ENCODE measurements around the gene CDH5.
"Not testable (repeated sequence)": the region's sequence is repeated elsewhere in the genome, so short reads cannot be mapped to it uniquely, and the experiment has no call there.

Gene CDH5, protein sequence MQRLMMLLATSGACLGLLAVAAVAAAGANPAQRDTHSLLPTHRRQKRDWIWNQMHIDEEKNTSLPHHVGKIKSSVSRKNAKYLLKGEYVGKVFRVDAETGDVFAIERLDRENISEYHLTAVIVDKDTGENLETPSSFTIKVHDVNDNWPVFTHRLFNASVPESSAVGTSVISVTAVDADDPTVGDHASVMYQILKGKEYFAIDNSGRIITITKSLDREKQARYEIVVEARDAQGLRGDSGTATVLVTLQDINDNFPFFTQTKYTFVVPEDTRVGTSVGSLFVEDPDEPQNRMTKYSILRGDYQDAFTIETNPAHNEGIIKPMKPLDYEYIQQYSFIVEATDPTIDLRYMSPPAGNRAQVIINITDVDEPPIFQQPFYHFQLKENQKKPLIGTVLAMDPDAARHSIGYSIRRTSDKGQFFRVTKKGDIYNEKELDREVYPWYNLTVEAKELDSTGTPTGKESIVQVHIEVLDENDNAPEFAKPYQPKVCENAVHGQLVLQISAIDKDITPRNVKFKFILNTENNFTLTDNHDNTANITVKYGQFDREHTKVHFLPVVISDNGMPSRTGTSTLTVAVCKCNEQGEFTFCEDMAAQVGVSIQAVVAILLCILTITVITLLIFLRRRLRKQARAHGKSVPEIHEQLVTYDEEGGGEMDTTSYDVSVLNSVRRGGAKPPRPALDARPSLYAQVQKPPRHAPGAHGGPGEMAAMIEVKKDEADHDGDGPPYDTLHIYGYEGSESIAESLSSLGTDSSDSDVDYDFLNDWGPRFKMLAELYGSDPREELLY

DNA sequence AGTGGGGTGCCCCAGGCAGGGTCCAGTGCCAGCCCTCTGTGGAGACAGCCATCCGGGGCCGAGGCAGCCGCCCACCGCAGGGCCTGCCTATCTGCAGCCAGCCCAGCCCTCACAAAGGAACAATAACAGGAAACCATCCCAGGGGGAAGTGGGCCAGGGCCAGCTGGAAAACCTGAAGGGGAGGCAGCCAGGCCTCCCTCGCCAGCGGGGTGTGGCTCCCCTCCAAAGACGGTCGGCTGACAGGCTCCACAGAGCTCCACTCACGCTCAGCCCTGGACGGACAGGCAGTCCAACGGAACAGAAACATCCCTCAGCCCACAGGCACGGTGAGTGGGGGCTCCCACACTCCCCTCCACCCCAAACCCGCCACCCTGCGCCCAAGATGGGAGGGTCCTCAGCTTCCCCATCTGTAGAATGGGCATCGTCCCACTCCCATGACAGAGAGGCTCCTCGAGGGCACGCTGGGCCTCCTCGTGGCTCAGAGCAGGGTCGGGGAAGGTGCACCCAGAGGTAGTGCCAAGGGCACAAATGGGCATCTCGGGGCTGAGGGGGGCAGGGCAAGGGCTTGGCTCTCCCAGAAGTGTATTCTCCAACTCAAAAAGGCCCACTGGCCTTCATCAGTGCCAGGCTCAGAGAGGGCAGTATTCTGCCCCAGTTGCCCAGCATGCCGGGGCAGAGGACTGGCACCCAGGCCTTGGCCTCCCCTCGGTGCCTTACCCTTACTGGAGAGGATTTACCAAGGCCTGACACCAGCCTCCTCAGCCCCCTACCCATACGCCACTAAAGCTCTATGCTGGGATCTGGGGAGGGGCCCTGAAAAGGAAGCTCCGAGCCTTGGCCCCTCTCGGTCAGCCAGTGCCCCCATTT is at the start of gene CDH5:
CDH5 (plus strand) TSS at position 259 of the 867 bp plus-strand sequence. CDS start 12,647 bp downstream, outside the sequence.
- DNase-seq, result no peak

DNA sequence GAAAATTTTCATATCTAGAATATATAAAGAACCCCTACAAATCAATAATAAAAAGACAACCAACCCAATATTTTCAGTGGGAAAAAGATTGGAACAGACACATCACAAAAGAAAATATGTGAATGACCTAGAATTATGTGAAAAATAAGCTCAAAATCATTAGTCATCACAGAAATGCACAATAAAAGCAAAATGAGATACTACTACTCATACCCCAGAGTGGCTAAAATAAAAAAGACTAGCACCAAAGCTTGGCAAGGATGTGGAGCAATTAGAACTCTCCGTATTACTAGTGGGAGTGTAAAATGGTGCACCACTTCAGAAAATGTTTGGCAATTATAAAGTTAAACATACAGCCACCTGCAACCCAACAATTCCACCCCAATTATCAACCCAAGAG is 48.0 kb upstream of the CDH5 start:
- DNase-seq, result no peak

DNA sequence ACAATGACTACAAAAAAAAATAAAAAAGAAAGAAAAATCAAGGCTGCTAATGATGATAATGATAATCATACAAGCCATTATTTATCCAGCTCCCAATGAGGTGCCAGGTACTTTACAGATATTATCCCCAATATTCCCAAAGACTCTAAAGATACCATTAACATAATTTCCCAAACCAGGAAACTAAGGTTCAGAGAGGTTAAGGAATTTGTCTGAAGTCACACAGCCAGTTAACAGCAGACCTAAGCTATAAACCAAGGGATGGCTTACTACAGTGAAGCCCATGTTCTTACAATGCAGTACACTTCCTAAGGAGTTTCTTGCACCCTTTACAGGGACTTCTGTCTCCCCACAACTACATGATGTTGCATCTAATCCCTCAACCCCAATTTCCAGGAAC is 45.7 kb upstream of the CDH5 start:
- DNase-seq, result no peak

DNA sequence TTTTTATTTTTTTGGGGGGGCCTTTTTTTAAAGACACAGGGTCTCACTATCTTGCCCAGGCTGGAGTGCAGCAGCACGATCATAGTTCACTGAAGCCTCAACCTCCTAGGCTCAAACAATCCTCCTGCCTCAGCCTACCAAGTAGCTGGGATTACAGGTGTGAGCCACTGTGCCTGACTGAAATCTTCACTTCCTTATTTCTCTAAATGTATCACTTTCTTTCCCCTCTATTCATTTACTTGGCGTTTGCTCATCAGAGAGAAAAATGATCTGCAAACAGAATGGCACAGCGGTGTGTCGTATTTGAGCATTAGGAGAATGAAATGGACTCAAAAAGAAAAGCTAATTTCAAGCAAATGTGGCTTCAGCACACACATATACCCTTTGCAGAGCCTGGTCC is 44.3 kb upstream of the CDH5 start:
- no peak for DNase-seq

DNA sequence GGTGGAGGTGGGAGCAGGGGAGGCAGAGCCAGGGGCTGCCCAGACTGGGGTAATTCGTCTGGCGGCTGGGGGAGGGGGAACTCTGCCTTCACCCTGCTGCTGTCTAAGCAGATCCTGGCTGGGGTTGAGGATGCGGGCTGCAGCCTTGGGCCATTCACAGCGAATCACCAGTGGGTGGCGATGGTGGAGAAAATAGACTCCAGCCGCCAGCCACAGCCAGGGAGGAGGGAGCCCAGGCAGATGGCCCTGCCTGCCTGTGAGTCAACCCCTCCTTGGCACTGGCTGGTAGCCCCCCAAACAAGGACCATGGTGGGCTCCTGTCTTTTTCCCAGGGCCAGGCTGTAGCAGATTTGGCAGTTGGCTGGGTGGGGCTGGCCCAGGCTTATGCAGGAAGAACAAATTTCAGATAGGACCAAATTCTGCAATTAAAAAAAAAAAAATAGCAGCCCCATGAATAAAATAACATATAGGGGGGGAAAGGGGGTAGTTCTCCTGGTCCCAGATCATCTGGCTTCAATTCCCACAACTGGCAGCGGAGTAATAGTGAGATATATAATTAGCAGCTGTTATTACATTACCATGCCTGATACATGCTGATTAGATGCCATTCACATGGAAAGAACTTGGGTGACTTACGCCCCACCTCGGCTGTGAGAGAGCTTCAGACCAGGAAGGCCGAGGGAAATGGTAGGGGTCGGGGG is 41.5 kb upstream of the CDH5 start:
- DNase-seq, result no peak

- no peak for DNase-seq
These were observed 40.6 kb upstream of the CDH5 start for GRCh38 chr16:66325717-66326376.

DNA sequence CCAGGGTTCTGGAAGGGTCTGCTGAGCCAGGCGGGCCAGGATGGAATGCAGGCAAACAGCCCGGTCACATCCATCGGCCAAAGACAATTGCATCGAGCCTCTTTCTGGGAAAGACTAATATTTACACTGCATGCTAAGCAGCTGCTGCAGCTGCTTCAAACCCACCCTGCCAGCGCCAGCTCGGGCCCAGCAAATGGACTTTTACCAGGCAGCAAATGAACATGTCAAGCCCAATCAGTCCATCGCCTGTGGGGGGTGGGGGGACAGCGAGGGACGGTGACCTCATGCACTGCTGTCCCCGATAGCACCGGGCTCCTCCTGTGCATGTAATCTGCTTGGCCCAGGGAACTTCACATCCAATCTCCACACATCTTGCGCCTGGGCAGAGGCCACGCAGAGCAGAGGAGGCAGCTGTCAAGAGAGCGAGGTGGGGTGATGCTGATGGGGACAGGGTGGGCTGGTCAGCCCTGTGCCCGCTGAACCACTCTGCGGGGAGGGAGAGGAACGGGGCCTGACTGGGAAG is 39.4 kb upstream of the CDH5 start:
- DNase-seq, result no peak

DNA sequence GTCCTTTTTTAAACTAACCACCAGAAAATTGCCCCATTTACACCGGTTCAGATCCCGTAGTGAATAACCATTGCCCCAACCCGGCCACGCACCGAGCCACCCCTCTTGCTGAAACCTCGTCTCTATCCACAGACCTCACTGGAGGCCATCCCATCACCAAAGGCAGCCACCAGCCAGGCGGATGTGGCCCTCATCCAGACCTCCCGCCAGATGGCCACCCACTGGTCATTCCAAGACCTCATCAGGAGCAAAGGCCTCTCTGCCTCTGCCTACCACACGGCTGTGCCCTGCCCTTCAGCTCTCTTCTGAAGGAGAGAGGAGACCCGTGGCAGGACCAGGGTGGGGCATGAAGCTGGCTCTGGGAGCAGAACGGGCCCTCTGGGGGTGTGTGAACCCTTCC is 38.2 kb upstream of the CDH5 start:
- no peak for DNase-seq

DNA sequence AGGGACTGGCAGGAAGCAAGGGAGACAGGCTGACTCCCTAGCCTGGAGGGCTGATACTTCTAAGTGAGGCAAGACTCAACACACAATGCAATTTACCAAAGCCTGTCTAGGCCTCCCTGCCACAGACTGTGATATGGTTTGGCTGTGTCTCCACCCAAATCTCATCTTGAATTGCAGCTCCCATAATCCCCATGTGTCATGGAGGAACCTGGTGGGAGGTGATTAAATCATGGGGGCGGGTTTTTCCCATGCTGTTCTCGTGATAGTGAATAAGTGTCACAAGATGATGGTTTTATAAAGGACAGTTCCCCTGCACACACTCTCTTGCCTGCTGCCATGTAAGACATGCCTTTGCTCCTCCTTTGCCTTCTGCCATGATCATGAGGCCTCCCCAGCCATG is 35.0 kb upstream of the CDH5 start:
- DNase-seq, result not testable (repeated sequence)

- DNase-seq, result no peak
These were observed 33.6 kb upstream of the CDH5 start for GRCh38 chr16:66332634-66333610.

DNA sequence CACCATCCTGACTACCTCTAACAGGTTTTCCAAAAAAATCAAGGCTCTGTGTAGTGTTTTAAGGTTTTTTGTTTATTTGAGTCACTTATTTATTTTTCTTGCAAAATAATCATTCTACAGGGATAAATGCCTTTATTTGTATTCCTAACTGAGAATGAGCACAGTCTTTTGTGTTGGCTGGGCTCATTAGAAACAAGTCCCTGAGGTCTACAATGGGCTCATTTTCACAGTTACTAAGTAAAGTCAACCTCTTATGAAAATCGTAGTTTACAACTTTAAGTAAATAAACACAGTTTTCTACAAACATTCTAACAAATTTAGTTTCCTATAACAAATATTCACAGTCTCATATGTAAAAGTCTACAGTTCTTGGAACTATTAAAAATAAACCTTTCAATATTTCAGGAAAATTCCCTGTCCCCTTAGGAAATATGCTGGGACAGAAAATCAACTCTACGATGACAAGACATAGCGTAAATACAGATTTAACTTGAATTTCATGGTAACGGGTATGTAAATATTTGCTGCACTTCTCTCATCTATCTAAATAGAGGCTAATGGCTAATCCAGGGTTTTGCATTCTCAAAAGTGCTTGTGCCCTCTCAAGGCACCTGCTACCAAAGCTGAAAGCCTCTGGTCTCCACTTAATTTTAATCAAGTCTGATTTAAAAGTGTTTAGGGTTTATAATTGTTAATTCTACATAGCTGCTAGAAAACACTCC is 31.5 kb upstream of the CDH5 start:
- DNase-seq, result no peak

DNA sequence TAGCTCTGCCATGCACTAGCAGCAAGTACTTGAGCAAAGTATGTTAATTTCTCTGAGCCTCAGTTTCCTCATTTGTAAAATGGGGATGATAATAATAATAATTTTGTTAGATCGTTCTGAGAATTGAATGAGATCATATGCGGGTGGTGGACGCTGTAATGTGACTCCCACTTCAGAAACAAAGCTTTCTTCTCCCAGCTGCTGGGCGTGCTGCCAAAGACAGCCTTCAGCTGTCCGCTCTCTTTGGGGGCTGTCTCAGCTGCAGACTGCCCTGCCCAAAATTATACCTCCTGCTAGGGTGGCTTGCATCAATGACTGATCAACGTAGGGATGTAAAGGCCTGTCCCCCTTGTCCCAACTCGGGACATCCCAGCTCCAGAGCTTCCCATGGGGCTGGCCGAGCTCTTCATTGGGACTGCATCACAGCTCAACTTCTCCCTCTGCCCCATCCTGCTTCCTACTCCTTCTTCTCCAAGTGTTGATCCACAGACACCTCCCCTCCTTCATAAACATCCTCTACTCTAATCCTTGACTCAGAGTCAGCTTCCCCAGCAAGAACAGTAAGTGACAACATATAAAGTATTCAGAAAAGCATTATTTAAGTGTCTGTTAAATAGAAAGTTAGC is 30.7 kb upstream of the CDH5 start:
- no peak for DNase-seq

GRCh38 chr16:66337463-66338188 is 28.9 kb upstream of the CDH5 start:
- DNase-seq, result no peak

DNA sequence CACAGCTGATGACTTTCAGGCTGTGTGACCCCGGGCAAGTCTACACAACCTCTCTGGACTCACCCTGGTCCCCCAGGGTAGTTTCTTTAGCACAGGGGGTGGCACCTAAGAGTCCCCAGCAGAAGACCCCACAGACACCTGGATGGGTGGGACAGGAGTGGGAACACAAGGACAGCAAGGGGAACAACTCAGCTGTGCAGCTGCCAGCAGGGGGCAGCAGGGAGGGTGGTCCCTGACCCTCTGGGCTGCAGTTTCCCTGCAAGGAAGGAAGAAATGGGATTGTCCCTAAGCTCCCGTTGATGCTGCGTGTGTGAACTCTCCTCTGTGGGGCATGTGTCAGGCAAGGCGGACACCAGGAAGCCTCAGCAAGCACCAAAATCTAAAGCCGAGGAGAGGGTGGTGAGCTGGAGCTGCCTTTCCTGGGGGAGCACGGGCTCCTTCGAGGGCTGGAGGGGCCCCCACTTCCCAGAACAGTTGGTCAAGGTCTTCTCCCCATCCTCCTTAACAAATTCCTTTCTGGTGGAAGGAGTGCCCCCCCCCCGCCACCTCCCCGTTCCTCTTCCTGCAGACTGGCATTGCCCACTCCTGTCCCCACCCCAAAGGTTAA is 24.1 kb upstream of the CDH5 start:
- DNase-seq, result no peak

DNA sequence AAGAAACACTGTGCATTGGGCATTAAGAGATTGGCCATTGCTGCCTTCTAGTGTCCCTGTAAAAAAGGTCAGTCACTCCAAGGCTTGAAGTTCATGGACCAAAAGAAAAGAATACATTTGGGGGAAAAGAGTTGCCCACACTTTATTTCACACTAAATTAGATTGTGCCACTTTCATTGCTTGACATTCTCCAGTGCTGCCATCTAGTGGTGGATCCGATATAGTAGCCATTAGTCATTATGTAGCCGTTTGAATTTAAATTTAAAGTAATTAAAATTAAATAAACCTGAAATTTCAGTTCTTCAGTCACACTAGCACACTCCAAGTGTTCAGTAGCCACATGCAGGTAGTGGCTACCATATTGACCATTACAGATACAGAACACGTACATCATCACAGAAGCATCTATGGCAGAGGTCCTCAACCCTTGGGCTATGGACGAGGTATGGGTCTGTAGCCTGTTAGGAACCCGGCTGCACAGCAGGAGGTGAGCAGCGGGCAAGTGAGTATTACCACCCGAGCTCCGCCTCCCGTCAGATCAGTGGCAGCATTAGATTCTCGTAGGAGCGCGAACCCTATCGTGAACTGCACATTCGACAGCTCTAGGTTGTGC is 21.9 kb upstream of the CDH5 start:
- DNase-seq, result peak; percentile 51

- no peak for DNase-seq
These were observed 20.3 kb upstream of the CDH5 start for GRCh38 chr16:66346221-66346620.

- no peak for DNase-seq
These were observed 14.2 kb upstream of the CDH5 start for GRCh38 chr16:66352304-66352703.

- DNase-seq, result no peak
These were observed 13.4 kb upstream of the CDH5 start for GRCh38 chr16:66353055-66353454.

Data from CD4-positive, alpha-beta T cell treated with Interleukin-4 for 4 hours (primary cell).